ENCODE data around the gene TBC1D10A.

DNA sequence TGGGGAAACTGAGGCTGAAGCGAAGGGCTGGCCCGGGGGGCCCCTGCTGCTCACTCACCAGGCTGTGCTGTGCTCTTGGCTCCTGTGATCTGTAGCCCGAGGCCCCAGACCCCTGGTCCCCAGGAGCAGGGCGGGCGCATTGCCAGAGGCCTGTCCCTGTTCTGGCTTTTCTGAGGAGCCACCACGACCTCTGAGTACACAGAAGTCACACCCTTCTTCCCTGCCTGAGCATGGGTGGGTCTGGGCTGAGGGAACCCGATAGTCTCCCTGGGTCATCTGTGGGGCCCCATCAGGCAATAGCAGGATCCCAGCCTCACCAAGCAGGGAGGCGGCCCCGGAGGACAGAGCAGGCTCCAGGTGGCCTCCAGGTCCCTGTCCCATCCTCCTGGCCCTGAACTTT, 42.6 kb downstream of the TBC1D10A start:
- TF ChIP-seq CSDC2 (CRISPR knock-in tag; IDR thresholded peaks at IDR 0.05) (no peak), ZNF565 (CRISPR knock-in tag; conservative IDR thresholded peaks at IDR 0.05; ENCODE audit: low read depth) (no peak), PATZ1 (CRISPR knock-in tag; IDR thresholded peaks at IDR 0.05; ENCODE audit: borderline replicate concordance) (no peak), ZFP3 (CRISPR knock-in tag; IDR thresholded peaks at IDR 0.05) (no peak)
- TF ChIP-seq, protein P1, sequence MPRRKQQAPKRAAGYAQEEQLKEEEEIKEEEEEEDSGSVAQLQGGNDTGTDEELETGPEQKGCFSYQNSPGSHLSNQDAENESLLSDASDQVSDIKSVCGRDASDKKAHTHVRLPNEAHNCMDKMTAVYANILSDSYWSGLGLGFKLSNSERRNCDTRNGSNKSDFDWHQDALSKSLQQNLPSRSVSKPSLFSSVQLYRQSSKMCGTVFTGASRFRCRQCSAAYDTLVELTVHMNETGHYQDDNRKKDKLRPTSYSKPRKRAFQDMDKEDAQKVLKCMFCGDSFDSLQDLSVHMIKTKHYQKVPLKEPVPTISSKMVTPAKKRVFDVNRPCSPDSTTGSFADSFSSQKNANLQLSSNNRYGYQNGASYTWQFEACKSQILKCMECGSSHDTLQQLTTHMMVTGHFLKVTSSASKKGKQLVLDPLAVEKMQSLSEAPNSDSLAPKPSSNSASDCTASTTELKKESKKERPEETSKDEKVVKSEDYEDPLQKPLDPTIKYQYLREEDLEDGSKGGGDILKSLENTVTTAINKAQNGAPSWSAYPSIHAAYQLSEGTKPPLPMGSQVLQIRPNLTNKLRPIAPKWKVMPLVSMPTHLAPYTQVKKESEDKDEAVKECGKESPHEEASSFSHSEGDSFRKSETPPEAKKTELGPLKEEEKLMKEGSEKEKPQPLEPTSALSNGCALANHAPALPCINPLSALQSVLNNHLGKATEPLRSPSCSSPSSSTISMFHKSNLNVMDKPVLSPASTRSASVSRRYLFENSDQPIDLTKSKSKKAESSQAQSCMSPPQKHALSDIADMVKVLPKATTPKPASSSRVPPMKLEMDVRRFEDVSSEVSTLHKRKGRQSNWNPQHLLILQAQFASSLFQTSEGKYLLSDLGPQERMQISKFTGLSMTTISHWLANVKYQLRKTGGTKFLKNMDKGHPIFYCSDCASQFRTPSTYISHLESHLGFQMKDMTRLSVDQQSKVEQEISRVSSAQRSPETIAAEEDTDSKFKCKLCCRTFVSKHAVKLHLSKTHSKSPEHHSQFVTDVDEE (CRISPR knock-in tag; IDR thresholded peaks at IDR 0.05), result no peak
